DOHH2 (cell line): ENCODE measurements around the gene TEX14.

ENCODE experiments used
- H3F3A ChIP-seq: fragments of 200-600 bp; sonication (generic), shearing (Covaris generic); 2 replicates; pipeline ENCODE4 v1.6.0; 2016; ENCODE audit warnings: antibody characterized with exemption, mild to moderate bottlenecking; ENCODE audit not compliant: control insufficient read depth, insufficient read depth
- H3K27ac ChIP-seq: fragments of 200-600 bp; sonication (generic); 2 replicates; pipeline ENCODE4 v1.5.1; 2014; ENCODE audit warnings: low read depth, mild to moderate bottlenecking, low read length, moderate library complexity
- H3K27me3 ChIP-seq: fragments of 200-600 bp; sonication (generic); 2 replicates; pipeline ENCODE4 v1.6.1; 2014; ENCODE audit warnings: mild to moderate bottlenecking, low read length, mixed read lengths; ENCODE audit not compliant: control insufficient read depth
- H3K36me3 ChIP-seq: fragments of 200-600 bp; sonication (generic); 2 replicates; pipeline ENCODE4 v1.6.1; 2014; ENCODE audit warnings: mild to moderate bottlenecking, low read length, moderate library complexity, mixed read lengths; ENCODE audit not compliant: control insufficient read depth
- H3K4me1 ChIP-seq: fragments of 200-600 bp; sonication (generic); 2 replicates; pipeline ENCODE4 v1.6.1; 2014; ENCODE audit warnings: mild to moderate bottlenecking, low read length, mixed read lengths; ENCODE audit not compliant: control insufficient read depth
- H3K4me2 ChIP-seq: fragments of 200-600 bp; sonication (generic); 2 replicates; pipeline ENCODE4 v1.6.0; 2014; ENCODE audit warnings: mild to moderate bottlenecking, low read length, moderate library complexity
- H3K4me3 ChIP-seq: fragments of 200-600 bp; sonication (generic); 2 replicates; pipeline ENCODE4 v1.5.1; 2014; ENCODE audit warnings: mild to moderate bottlenecking, low read length, mixed read lengths
- H3K79me2 ChIP-seq: fragments of 200-600 bp; sonication (generic); 2 replicates; pipeline ENCODE4 v1.6.1; 2014; ENCODE audit warnings: mild to moderate bottlenecking, low read length, mixed read lengths; ENCODE audit not compliant: control insufficient read depth
- H3K9me2 ChIP-seq: fragments of 200-600 bp; sonication (generic); replicated peaks from 2 replicates; pipeline ENCODE4 v1.6.1; 2014; ENCODE audit warnings: mild to moderate bottlenecking, low read length, mixed read lengths; ENCODE audit not compliant: control insufficient read depth
- H3K9me3 ChIP-seq: fragments of 200-600 bp; sonication (generic); 2 replicates; pipeline ENCODE4 v1.6.1; 2014; ENCODE audit warnings: antibody characterized with exemption, low read length, mixed read lengths; ENCODE audit not compliant: control insufficient read depth, insufficient read depth
- H4K20me1 ChIP-seq: fragments of 200-600 bp; sonication (generic); 2 replicates; pipeline ENCODE4 v1.6.0; 2014; ENCODE audit warnings: low read depth, mild to moderate bottlenecking, antibody characterized with exemption, low read length, moderate library complexity; ENCODE audit not compliant: control insufficient read depth, insufficient read depth
- EZH2phosphoT487 ChIP-seq: fragments of 200-600 bp; sonication (generic); IDR thresholded peaks from 2 replicates; pipeline ENCODE4 v1.6.1; 2017; ENCODE audit warnings: borderline replicate concordance, mild to moderate bottlenecking, antibody characterized with exemption, low read length, moderate library complexity, mixed read lengths
- TF ChIP-seq, protein P1 (sequence below): fragments of 200-600 bp; sonication (generic); IDR thresholded peaks from one replicate; pipeline ENCODE4 v1.5.1; 2014; ENCODE audit warnings: antibody characterized with exemption, mild to moderate bottlenecking, low read depth, low read length; ENCODE audit not compliant: poor library complexity, severe bottlenecking

Gene TEX14

DNA sequence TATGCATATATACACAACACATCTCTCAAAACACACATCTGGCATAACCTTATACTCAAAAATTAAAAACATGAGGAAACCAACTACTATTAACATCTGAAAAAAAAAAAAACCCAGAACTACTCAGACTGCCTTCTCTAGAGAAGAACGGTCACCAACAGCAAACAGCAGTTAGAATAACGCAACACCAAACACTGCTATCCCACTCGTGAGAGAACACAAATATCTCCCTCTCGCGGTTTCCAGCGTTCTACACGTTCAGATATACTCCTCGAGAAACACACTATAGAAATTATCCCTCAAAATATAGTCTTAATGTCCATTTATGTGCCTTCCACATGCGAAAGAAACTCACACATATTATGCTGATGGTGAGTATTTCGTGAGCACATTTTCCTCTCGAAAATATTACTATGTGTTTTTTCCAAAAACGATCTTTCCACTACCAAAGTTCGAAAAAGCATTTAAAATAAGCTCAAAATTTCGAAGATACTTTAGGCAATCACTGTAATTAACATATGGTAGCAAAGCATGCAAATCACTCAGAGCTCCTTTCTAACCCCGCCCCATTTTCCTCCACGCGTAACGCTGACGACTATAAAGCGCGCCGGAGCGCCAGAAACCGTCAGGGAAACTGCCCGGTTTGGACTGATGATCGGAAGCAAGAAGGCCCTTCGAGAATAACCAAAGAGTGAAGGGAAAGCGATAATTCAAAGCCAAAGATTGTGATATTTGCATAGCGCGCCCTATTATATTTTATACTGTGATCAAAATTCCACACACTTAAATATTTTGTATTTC lies 60.1 kb downstream of the TEX14 start:
- H3K79me2 ChIP-seq, result no peaks in the 10 kb centered on the region; the same call in 1 of the 2 replicates
- no peaks in the 10 kb centered on the region for H3K9me3 ChIP-seq
- H3F3A ChIP-seq, result peaks cover 17% of the 10 kb centered on the region
- H3K9me2 ChIP-seq, result no peaks in the 10 kb centered on the region; the same call in 1 of the 2 replicates
- H3K4me3 ChIP-seq, result peak overlapping the region; percentile 71
- no peaks in the 10 kb centered on the region for H3K36me3 ChIP-seq
- TF ChIP-seq, protein P1, sequence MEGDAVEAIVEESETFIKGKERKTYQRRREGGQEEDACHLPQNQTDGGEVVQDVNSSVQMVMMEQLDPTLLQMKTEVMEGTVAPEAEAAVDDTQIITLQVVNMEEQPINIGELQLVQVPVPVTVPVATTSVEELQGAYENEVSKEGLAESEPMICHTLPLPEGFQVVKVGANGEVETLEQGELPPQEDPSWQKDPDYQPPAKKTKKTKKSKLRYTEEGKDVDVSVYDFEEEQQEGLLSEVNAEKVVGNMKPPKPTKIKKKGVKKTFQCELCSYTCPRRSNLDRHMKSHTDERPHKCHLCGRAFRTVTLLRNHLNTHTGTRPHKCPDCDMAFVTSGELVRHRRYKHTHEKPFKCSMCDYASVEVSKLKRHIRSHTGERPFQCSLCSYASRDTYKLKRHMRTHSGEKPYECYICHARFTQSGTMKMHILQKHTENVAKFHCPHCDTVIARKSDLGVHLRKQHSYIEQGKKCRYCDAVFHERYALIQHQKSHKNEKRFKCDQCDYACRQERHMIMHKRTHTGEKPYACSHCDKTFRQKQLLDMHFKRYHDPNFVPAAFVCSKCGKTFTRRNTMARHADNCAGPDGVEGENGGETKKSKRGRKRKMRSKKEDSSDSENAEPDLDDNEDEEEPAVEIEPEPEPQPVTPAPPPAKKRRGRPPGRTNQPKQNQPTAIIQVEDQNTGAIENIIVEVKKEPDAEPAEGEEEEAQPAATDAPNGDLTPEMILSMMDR, result no peak
- TF ChIP-seq EZH2phosphoT487, result no peak
- H3K4me2 ChIP-seq, result peak overlapping the region; percentile 81
- H3K27ac ChIP-seq, result peak overlapping the region; percentile 70
- H3K27me3 ChIP-seq, result no peaks in the 10 kb centered on the region
- H4K20me1 ChIP-seq, result no peaks in the 10 kb centered on the region
- H3K4me1 ChIP-seq, result peaks cover 19% of the 10 kb centered on the region

DNA sequence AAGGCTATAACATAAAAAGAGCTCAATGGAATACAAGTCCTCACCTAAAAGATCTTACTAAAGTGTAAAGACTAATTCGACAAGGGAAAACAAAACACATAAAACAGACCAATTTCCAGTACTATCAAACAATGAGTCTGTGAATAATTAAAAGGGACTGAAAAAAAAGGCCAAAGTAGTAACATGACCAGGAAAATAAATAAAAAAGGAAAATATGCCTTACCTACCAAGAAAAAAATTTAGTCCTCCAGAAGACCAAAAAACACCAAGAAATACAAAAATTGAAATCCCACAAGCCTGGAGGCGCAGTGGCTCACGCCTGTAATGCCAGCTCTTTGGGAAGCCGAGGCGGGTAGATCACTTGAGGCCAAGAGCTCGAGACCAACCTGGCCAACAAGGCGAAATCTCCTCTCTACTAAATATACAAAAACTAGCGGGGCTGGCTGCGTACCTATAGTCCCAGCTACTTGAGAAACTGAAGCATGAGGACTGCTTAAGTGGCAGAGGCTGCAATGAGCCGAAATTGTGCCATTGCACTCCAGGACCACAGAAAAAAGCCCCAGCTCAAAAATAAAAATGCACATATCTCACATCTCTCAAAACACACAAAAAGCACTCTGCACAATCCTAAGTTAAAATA lies 60.8 kb downstream of the TEX14 start:
- no peaks in the 10 kb centered on the region; the same call in 1 of the 2 replicates for H3K9me2 ChIP-seq
- H3K4me3 ChIP-seq, result peak overlapping the region; percentile 31
- H3K27ac ChIP-seq, result peak overlapping the region; percentile 70
- H3K36me3 ChIP-seq, result no peaks in the 10 kb centered on the region
- peak overlapping the region; percentile 50 for H3K4me2 ChIP-seq
- H3K4me1 ChIP-seq, result peaks cover 19% of the 10 kb centered on the region
- TF ChIP-seq, protein P1, result no peak
- no peak for TF ChIP-seq EZH2phosphoT487
- no peaks in the 10 kb centered on the region; the same call in 1 of the 2 replicates for H3K79me2 ChIP-seq
- H3K9me3 ChIP-seq, result no peaks in the 10 kb centered on the region
- no peaks in the 10 kb centered on the region for H3K27me3 ChIP-seq
- peaks cover 17% of the 10 kb centered on the region for H3F3A ChIP-seq
- no peaks in the 10 kb centered on the region for H4K20me1 ChIP-seq

DNA sequence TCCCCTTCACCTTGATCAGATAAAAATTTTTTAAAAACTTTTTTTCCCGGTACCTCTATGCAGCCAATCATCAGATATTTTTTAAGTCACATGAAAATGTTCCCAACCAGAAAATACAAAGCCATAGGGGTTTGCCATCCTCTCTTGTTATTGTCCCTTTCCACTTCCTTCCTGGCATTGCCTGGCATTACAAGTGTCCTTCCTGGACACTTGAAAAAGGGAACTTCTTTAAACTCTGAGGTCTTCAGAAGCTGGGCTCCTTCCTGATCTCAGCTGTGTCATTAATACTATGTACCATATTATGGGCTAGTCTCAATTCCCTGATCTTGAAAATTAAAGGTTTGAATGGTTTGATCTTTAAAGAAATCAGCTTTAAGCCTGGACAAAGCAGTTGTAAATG lies 64.9 kb downstream of the TEX14 start:
- TF ChIP-seq EZH2phosphoT487, result no peak
- TF ChIP-seq, protein P1, result no peak
- no peaks in the 10 kb centered on the region; the same call in 1 of the 2 replicates for H3K79me2 ChIP-seq
- no peaks in the 10 kb centered on the region for H4K20me1 ChIP-seq
- no peak overlapping the region for H3K27ac ChIP-seq
- no peaks in the 10 kb centered on the region for H3K9me3 ChIP-seq
- peaks cover 12% of the 10 kb centered on the region for H3K4me1 ChIP-seq
- peaks cover 5% of the 10 kb centered on the region for H3K27me3 ChIP-seq
- H3K4me3 ChIP-seq, result no peak overlapping the region
- peaks cover 12% of the 10 kb centered on the region for H3F3A ChIP-seq
- no peaks in the 10 kb centered on the region for H3K9me2 ChIP-seq
- no peak overlapping the region for H3K4me2 ChIP-seq
- H3K36me3 ChIP-seq, result no peaks in the 10 kb centered on the region
